Measurements from ENCODE around the gene ADAMTS14. TPM values are rescaled to one million over a fixed set of nuclear protein-coding genes. Genes with fewer than 3 reads are reported as not detected.
A peak's percentile ranks its signal among the peaks of the same experiment; 100 is the strongest.

Gene ADAMTS14
- total RNA-seq, 1 donor from 2014 or later = 3.4 TPM

GRCh38 chr10:70745555-70745954 is 73.2 kb downstream of the ADAMTS14 start:
- no peak for DNase-seq (ENCODE audit: extremely low read depth, low read depth, low spot score)

- DNase-seq (ENCODE audit: extremely low read depth, low read depth, low spot score) = no peak
Observed at GRCh38 chr10:70747192-70747965, 75.1 kb downstream of the ADAMTS14 start.

GRCh38 chr10:70748305-70748704 is 76.0 kb downstream of the ADAMTS14 start:
- no peak for DNase-seq (ENCODE audit: extremely low read depth, low read depth, low spot score)

- no peak for DNase-seq (ENCODE audit: extremely low read depth, low read depth, low spot score)
Observed at GRCh38 chr10:70748801-70749573, 76.7 kb downstream of the ADAMTS14 start.

- no peak for DNase-seq (ENCODE audit: extremely low read depth, low read depth, low spot score)
Observed at GRCh38 chr10:70749756-70750155, 77.5 kb downstream of the ADAMTS14 start.

GRCh38 chr10:70750156-70750703 is 77.9 kb downstream of the ADAMTS14 start:
- no peak for DNase-seq (ENCODE audit: extremely low read depth, low read depth, low spot score)

- no peak for DNase-seq (ENCODE audit: extremely low read depth, low read depth, low spot score)
Observed at GRCh38 chr10:70751356-70751755, 79.0 kb downstream of the ADAMTS14 start.

GRCh38 chr10:70751991-70752390 is 79.7 kb downstream of the ADAMTS14 start:
- DNase-seq (ENCODE audit: extremely low read depth, low read depth, low spot score) = no peak

GRCh38 chr10:70752571-70752970 is 80.3 kb downstream of the ADAMTS14 start:
- DNase-seq (ENCODE audit: extremely low read depth, low read depth, low spot score) = no peak

GRCh38 chr10:70753026-70753663 is 80.8 kb downstream of the ADAMTS14 start:
- DNase-seq (ENCODE audit: extremely low read depth, low read depth, low spot score) = no peak

GRCh38 chr10:70753841-70754621 is 81.7 kb downstream of the ADAMTS14 start:
- DNase-seq (ENCODE audit: extremely low read depth, low read depth, low spot score) = no peak

- no peak for DNase-seq (ENCODE audit: extremely low read depth, low read depth, low spot score)
Observed at GRCh38 chr10:70756700-70757360, 84.5 kb downstream of the ADAMTS14 start.

GRCh38 chr10:70757856-70758255 is 85.5 kb downstream of the ADAMTS14 start:
- DNase-seq (ENCODE audit: extremely low read depth, low read depth, low spot score) = no peak

GRCh38 chr10:70758757-70759514 is 86.6 kb downstream of the ADAMTS14 start:
- DNase-seq (ENCODE audit: extremely low read depth, low read depth, low spot score) = peak; percentile 22

GRCh38 chr10:70759781-70760180 is 87.5 kb downstream of the ADAMTS14 start:
- no peak for DNase-seq (ENCODE audit: extremely low read depth, low read depth, low spot score)

GRCh38 chr10:70760271-70760787 is 88.0 kb downstream of the ADAMTS14 start:
- no peak for DNase-seq (ENCODE audit: extremely low read depth, low read depth, low spot score)

- DNase-seq (ENCODE audit: extremely low read depth, low read depth, low spot score) = no peak
Observed at GRCh38 chr10:70761031-70761601, 88.8 kb downstream of the ADAMTS14 start.

GRCh38 chr10:70761727-70762350 is 89.5 kb downstream of the ADAMTS14 start:
- no peak for DNase-seq (ENCODE audit: extremely low read depth, low read depth, low spot score)

All from glomerular endothelial cell (primary cell).